Subcutaneous adipose tissue (tissue), 4 donors: Measurements from ENCODE around the gene WFDC10A. TPM values are rescaled to one million over a fixed set of nuclear protein-coding genes. Genes with fewer than 3 reads are reported as not detected.

Experiments used
- CTCF ChIP-seq: fragments of 450-650 bp; IDR thresholded peaks from one replicate; pipeline ENCODE4 v1.5.1; 2016; ENCODE audit warnings: low read depth, mild to moderate bottlenecking, control low read depth, antibody characterized with exemption, moderate library complexity
- total RNA-seq, 4 donors: library from RNA; depleted of rRNA; stranded (reverse); fragments of >200 nt; gene quantifications; one replicate each; pipeline ENCODE4 v1.1.0, GENCODE V29; 2016

WFDC10A gene
- total RNA-seq, result not detected

DNA sequence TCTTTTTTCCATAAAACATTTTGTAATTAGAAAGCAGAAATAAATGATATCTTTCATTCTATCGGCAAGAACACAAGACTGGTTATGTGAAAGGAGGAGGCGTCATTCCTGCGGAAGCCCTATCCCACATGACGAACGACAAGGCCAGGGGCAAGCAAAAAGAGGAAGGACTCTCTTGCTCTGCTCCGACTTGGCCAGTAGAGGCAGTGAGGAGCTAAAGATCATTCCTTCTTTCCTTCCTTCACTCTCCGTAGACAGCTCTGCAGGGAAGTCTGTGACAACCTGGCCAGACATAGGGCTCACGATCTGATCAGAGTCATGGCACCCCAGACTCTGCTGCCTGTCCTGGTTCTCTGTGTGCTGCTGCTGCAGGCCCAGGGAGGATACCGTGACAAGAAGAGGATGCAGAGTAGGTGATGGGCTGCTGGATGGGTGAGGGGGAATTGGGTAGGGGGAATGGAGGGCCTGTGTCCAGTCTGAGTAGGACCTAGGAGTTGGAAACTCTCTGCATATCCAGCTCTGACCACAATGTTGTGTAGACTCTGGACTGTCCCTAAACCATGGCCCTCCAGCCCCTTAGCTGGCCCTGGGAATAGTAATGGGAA lies at the start of gene WFDC10A:
TSS of gene WFDC10A (plus strand) at position 244 of the 605 bp plus-strand sequence. CDS start at position 319, 75 bp downstream.
- TF ChIP-seq CTCF, result no peak

- TF ChIP-seq CTCF, result no peak
Measured at GRCh38 chr20:45581702-45582101, 47.8 kb upstream of the WFDC10A start.

DNA sequence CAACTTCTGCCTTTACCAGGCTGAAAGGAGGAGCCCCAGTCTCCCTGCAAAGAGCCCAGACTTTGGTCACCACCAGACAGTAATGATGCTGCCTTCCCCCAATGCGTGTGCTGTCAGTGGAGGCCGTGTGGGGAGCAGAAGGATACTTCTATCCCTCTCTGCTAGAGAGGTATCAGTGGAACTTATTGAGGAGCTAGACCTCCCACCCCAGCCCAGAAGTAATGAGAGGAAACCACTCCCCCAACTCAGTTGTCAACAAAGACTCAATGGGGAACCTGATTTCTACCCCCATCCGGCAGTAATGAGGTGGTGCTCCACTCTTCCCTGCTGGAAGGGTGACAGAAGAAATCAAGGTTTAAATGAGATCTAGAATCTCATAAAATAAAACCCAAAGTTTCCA lies 46.0 kb upstream of the WFDC10A start:
- TF ChIP-seq CTCF, result no peak

DNA sequence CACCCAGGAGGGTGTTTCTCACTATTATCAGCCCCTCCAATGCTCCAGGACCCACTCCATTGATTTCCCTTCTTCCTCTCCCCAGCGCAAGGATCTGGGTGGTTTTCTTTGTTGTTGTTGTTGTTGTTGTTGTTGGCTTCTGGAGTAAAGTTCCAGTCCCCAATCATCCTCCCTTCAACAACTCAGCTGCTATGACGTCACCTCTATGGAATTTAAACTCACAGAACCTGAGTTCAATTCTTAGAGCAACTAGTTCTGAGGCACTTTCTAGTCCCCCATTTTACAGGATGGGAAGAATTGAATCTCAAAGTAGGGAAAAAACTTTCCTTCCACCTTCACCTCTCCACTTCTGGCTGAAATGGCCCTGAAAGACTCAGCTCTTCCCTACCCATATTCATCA lies 40.7 kb upstream of the WFDC10A start:
- TF ChIP-seq CTCF, result no peak

DNA sequence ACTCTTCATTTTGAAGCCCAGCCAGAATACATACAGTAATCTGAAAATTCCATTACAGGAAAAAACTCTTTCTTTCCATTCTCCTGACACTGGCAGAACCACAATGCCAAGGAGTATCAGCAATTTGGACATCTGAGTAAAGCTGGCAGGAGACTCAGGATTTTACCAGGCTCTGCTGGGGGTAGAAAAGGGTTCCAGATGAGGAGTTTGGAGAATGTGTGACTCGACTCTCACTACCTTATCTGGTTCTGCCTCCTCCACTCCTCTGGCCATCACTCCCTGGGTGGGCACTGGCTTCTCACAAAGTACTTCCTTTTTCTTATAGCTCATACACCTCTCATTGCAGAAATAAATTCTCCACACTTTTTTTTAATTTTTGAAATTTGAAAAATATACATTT lies 39.8 kb upstream of the WFDC10A start:
- TF ChIP-seq CTCF, result no peak

- no peak for TF ChIP-seq CTCF
Measured at GRCh38 chr20:45592574-45593189, 36.9 kb upstream of the WFDC10A start.

GRCh38 chr20:45593498-45593897 lies 36.0 kb upstream of the WFDC10A start:
- no peak for TF ChIP-seq CTCF
